HPDE6-E6E7 (cell line): ENCODE measurements around the gene FTO.

ENCODE experiments used
- DNase-seq: peaks from one replicate; pipeline ENCODE4 v3.0.0; 2011; ENCODE audit warnings: missing footprints; ENCODE audit errors: extremely low spot score

Gene FTO

GRCh38 chr16:53753431-53753830 is 49.5 kb downstream of the FTO start:
- no peak for DNase-seq

GRCh38 chr16:53755026-53755910 is 51.3 kb downstream of the FTO start:
- DNase-seq: no peak

- DNase-seq: no peak
These were observed 52.5 kb downstream of the FTO start for GRCh38 chr16:53756275-53756996.

GRCh38 chr16:53757971-53758609 is 54.1 kb downstream of the FTO start:
- no peak for DNase-seq

GRCh38 chr16:53761962-53762703 is 58.2 kb downstream of the FTO start:
- no peak for DNase-seq

- no peak for DNase-seq
These were observed 62.5 kb downstream of the FTO start for GRCh38 chr16:53766304-53767016.

GRCh38 chr16:53768167-53768566 is 64.2 kb downstream of the FTO start:
- DNase-seq: no peak

- DNase-seq: peak; percentile 78
These were observed 64.6 kb downstream of the FTO start for GRCh38 chr16:53768593-53768992.

- DNase-seq: no peak
These were observed 65.2 kb downstream of the FTO start for GRCh38 chr16:53769185-53769584.

GRCh38 chr16:53769787-53770186 is 65.8 kb downstream of the FTO start:
- DNase-seq: no peak

- no peak for DNase-seq
These were observed 66.7 kb downstream of the FTO start for GRCh38 chr16:53770641-53771040.

- no peak for DNase-seq
These were observed 67.9 kb downstream of the FTO start for GRCh38 chr16:53771655-53772497.

GRCh38 chr16:53773150-53773846 is 69.3 kb downstream of the FTO start:
- DNase-seq: peak; percentile 48

GRCh38 chr16:53773881-53774280 is 69.9 kb downstream of the FTO start:
- DNase-seq: no peak

- no peak for DNase-seq
These were observed 71.3 kb downstream of the FTO start for GRCh38 chr16:53775106-53775820.

GRCh38 chr16:53775821-53776431 is 72.0 kb downstream of the FTO start:
- no peak for DNase-seq

GRCh38 chr16:53779186-53779585 is 75.2 kb downstream of the FTO start:
- DNase-seq: no peak

GRCh38 chr16:53780051-53780450 is 76.1 kb downstream of the FTO start:
- DNase-seq: no peak
